ENCODE data around the gene ROR1. TPM values are rescaled to one million over a fixed set of nuclear protein-coding genes. Genes with fewer than 3 reads are reported as not detected.

The ROR1 gene
- total and polyA plus RNA-seq, 9 of the 15 experiments (the other 6 are each of a cell fraction or from before 2014, with no cell fraction given), result 0.02 TPM; not detected in 8

- TF ChIP-seq KLF6 (CRISPR knock-in tag; IDR thresholded peaks at IDR 0.05; ENCODE audit: borderline replicate concordance) (no peak), ZNF133 (CRISPR knock-in tag; IDR thresholded peaks at IDR 0.05) (no peak), ZBTB1 (CRISPR knock-in tag; IDR thresholded peaks at IDR 0.05; ENCODE audit: borderline replicate concordance, low read depth) (no peak), CBX8 (IDR thresholded peaks at IDR 0.05; ENCODE audit: borderline replicate concordance, extremely low read depth, low read depth, low read length, poor library complexity, severe bottlenecking) (no peak), NFYB (IDR thresholded peaks at IDR 0.05; ENCODE audit: extremely low read depth, insufficient read length) (peak; percentile 69), GABPA (tag; conservative IDR thresholded peaks at IDR 0.05; ENCODE audit: low read depth) (no peak), NCOA4 (IDR thresholded peaks at IDR 0.05; ENCODE audit: partially characterized antibody) (no peak)
- Histone ChIP-seq H3K27ac (ENCODE audit: extremely low read depth, low read depth, low read length) (no peak within 1 kb of the TSS), H4K20me1 (replicated peaks; ENCODE audit: control insufficient read depth, insufficient read depth, low read length) (no peaks in the 10 kb centered on the region), H3K4me3 (no peak within 1 kb of the TSS), H3K9me3 (replicated peaks; ENCODE audit: control insufficient read depth, insufficient read depth, low read depth, low read length) (no peaks in the 10 kb centered on the region), H3K79me2 (ENCODE audit: control insufficient read depth, insufficient read depth, low read length) (no peaks in the 10 kb centered on the region), H2AFZ (ENCODE audit: low read depth, low read length) (no peak within 1 kb of the TSS), H3K4me2 (ENCODE audit: insufficient read depth, low read length) (no peak within 1 kb of the TSS), H3K9me1 (ENCODE audit: control insufficient read depth, insufficient read depth, low read length) (no peaks in the 10 kb centered on the region), H3K36me3 (ENCODE audit: control insufficient read depth, insufficient read depth, low read length) (no peaks in the 10 kb centered on the region), H3K4me1 (replicated peaks in 1 of 2; ENCODE audit: control insufficient read depth in 2 of 2, insufficient read depth in 2 of 2, low read length in 2 of 2) (peaks cover 0 to 4% of the 10 kb centered on the region in 2 experiments; a peak in 1 of 5 replicates), H3K27me3 (ENCODE audit: control insufficient read depth in 2 of 2, insufficient read depth in 2 of 2, low read length in 2 of 2) (peaks cover 0 to 9% of the 10 kb centered on the region in 2 experiments; a peak in 2 of 5 replicates), H3K9ac (ENCODE audit: insufficient read depth in 1 of 2, low read depth in 2 of 2, low read length in 2 of 2) (no peak within 1 kb of the TSS)
- ChIA-PET CTCF (ENCODE audit: low intra/inter-chr PET ratio) (no interaction called here), POLR2A (no interaction called here)
- DNase-seq (ENCODE audit: extremely low read depth in 1 of 4, low spot score in 3 of 4), result peak in 3 of 4 experiments; percentile 18 to 39 (median 24)
- WGBS (ENCODE audit: insufficient coverage, low coverage, missing lambda C conversion rate), result 4% methylated on average over 19 of the region's 23 CpGs
- in situ Hi-C loops (cut with MboI), result no loop called here
- no TSS peak for BruUV-seq (replicated peaks)
- FAIRE-seq, result no peak
- intact Hi-C loops (cut with micrococcal nuclease), result no loop called here
- ATAC-seq, result peak; percentile 67
Observed at GRCh38 chr1:64203420-64203819, 429.6 kb downstream of the ROR1 start, which contains the start of gene UBE2U. TSS of gene UBE2U (plus strand) at chr1:64203623. CDS start at chr1:64204051, 428 bp downstream.
